Mesenchymal stem cell (in vitro differentiated cells and primary cell): ENCODE data around the gene ACP6. TPM values are rescaled to one million over a fixed set of nuclear protein-coding genes. Genes with fewer than 3 reads are reported as not detected.

ENCODE experiments used
- small RNA-seq: library from polyadenylated mRNA; stranded (forward); fragments of <200 nt; extraction: miRNeasy Mini kit (QIAGEN cat#:217004); gene quantifications from one replicate; pipeline ENCODE3, GENCODE V24; 2013; ENCODE audit warnings: low read depth

The ACP6 gene

Small RNAs within 50 kb of the gene (small RNA-seq; reads per million reads assigned to genes)
- gene RN7SL261P = not detected
